Ovary (tissue), 3 donors: Measurements from ENCODE around the gene FAM20C.

ENCODE experiments used
- EP300 ChIP-seq: sonication (generic); formaldehyde crosslinking; IDR thresholded peaks from one replicate; pipeline ENCODE4 v1.6.1; 2017; ENCODE audit warnings: antibody characterized with exemption
- POLR2A ChIP-seq: fragments of 450-650 bp; IDR thresholded peaks from one replicate; pipeline ENCODE4 v1.6.1; 2017; ENCODE audit warnings: antibody characterized with exemption, mild to moderate bottlenecking, moderate library complexity
- TF ChIP-seq, protein P1 (sequence below), 3 donors: fragments of 450-650 bp in 2 of 3; fragments of 200-600 bp in 1 of 3; IDR thresholded peaks; one replicate each; pipeline versions ENCODE4 v1.5.1 to v1.8.0; 2016 to 2022; ENCODE audit warnings: antibody characterized with exemption in 3 of 3, mild to moderate bottlenecking in 1 of 3
- donor health status: DM: no; HTN: no; CAD: no.

DNA sequence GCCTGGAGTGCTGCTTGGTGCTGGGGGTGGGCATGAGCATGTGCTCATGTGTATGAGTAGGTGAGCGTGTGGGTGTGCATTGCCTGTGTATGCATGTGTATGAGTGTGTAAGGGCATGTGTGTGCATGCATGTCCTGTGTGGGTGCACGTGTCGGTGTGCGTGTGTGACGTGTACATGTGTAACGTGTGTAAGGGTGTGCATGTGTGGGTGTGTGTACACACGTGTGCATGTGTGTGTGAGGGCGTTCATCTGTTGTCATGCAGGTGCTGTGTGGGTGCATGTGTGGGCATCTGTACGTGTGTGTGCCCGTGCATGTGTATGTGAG is 30.3 kb downstream of the FAM20C start:
- TF ChIP-seq, protein P1, sequence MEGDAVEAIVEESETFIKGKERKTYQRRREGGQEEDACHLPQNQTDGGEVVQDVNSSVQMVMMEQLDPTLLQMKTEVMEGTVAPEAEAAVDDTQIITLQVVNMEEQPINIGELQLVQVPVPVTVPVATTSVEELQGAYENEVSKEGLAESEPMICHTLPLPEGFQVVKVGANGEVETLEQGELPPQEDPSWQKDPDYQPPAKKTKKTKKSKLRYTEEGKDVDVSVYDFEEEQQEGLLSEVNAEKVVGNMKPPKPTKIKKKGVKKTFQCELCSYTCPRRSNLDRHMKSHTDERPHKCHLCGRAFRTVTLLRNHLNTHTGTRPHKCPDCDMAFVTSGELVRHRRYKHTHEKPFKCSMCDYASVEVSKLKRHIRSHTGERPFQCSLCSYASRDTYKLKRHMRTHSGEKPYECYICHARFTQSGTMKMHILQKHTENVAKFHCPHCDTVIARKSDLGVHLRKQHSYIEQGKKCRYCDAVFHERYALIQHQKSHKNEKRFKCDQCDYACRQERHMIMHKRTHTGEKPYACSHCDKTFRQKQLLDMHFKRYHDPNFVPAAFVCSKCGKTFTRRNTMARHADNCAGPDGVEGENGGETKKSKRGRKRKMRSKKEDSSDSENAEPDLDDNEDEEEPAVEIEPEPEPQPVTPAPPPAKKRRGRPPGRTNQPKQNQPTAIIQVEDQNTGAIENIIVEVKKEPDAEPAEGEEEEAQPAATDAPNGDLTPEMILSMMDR (IDR thresholded peaks at IDR 0.05), result no peak
- no peak for TF ChIP-seq EP300
- no peak for TF ChIP-seq POLR2A
